GM12801 (cell line): ENCODE results near the gene CRYAB.

ENCODE experiments used
- TF ChIP-seq, protein P1 (sequence below): IDR thresholded peaks from one replicate; pipeline ENCODE4 v1.5.1; 2011; ENCODE audit warnings: control low read depth; ENCODE audit not compliant: insufficient read length; ENCODE audit errors: extremely low read depth

The CRYAB gene

DNA sequence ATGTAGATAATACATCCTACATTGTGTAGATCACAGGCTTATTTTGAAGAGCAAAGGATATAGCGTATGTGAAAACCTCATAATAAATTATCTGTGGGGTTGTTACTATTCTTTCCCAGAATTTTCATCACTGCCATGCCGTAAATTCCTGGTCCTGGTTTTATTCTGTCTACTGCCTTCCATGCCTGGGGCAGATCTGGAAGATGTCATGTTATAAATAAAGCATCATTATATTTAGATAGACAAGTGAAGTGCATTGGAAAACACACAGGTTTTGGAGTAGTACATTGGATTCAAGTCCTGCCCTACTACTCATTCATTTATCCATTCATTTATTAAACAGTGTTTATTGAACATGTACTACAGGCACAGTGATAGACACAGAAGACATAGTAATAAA is 9.3 kb upstream of the CRYAB start:
- TF ChIP-seq, protein P1, sequence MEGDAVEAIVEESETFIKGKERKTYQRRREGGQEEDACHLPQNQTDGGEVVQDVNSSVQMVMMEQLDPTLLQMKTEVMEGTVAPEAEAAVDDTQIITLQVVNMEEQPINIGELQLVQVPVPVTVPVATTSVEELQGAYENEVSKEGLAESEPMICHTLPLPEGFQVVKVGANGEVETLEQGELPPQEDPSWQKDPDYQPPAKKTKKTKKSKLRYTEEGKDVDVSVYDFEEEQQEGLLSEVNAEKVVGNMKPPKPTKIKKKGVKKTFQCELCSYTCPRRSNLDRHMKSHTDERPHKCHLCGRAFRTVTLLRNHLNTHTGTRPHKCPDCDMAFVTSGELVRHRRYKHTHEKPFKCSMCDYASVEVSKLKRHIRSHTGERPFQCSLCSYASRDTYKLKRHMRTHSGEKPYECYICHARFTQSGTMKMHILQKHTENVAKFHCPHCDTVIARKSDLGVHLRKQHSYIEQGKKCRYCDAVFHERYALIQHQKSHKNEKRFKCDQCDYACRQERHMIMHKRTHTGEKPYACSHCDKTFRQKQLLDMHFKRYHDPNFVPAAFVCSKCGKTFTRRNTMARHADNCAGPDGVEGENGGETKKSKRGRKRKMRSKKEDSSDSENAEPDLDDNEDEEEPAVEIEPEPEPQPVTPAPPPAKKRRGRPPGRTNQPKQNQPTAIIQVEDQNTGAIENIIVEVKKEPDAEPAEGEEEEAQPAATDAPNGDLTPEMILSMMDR = no peak

DNA sequence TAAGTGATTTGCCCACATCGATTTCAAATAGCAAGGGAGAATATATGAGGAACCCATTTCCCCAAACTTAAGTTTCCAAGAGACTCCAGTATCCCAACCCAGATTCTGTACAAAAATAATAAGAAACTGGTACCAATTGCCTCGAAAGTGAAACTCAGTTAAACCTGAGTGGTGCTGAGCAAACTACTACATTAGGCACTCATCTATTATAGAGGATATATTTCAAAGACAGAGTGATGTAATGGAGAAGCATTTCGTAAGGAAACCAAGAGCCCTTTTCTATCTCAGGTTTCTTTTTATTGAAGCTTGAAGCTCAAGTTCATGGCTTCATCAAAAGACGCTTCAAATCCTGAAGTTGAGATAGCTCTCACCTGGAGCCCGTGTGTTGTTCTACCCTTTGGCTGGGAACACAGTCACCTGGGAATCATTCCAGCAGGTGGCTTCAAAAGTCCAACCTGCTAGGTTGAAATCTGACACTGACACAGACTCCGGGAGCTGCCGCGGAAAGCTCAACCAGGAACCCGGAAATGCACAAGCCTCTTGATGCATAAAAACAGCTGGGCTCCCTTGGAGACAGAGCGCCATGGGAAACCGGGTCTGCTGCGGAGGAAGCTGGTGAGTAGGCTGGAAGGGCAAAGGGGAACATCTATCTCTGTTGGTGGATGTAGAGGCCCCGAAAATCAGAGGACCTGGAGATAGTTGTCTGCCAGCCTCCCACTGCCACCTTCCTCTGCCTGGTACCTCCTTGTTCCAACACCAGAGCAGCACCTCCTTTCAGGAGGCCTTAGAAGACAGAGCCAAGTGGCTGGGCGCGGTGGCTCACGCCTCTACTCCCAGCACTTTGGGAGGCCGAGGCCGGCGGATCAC is 7.1 kb upstream of the CRYAB start, which contains the start of gene C11orf52:
Gene C11orf52 (plus strand): TSS at position 524 of the 867 bp plus-strand sequence. CDS start 60 bp downstream, at position 584.
- TF ChIP-seq, protein P1 = no peak

DNA sequence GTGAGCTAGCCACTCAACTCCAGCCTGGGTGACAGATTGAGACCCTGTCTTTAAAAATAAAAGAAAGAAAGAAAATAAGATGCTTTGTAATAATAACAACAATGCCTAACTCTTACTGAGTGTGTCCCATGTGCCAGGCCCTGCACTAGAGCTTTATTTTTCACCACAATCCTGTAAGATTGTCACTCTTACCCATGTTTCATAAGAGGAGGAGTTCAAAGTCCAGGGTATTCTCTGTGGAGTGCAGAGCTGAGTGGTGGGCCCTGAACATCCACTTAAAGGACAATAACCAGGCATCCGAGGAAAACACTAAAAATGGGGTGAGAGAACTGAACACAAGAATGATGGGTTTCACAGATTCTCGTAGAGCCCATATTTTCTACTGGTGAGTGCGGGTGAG is 6.2 kb upstream of the CRYAB start:
- TF ChIP-seq, protein P1 = no peak

DNA sequence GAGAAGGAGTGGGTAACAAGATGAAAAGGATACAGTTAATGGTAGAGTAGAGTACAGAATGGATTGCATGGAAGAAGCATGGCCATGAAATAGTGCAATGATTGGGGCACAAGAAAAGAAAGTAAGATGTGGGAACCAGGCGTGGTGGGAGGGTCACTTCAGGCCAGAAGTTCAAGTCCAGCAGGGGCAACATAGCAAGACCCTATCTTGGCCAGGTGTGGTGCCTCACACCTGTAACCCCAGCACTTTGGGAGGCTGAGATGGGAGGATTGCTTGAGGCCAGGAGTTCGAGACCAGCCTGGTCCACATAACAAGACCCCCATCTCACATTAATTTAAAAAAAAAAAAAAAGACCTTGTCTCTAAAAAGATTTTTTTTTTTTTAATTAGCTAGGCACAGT is 5.7 kb upstream of the CRYAB start:
- TF ChIP-seq, protein P1 = no peak

DNA sequence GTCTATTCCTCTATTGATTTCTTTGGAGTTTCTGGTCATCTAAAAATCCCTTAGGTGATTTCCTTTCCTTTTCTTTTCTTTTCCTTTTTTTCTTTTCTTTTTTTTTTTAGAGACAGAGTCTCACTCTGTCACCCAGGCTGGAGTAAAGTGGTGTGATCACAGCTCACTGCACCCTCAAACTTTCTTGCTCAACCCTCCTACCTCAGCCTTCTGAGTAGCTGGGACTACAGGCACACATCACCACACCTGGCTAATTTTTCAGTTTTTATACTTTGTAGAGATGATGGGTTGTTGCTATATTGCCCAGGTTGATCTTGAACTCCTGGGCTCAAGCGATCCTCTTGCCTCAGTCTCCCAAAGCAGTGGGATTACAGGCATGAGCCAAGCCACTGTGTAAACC is 5.2 kb upstream of the CRYAB start:
- TF ChIP-seq, protein P1 = no peak

DNA sequence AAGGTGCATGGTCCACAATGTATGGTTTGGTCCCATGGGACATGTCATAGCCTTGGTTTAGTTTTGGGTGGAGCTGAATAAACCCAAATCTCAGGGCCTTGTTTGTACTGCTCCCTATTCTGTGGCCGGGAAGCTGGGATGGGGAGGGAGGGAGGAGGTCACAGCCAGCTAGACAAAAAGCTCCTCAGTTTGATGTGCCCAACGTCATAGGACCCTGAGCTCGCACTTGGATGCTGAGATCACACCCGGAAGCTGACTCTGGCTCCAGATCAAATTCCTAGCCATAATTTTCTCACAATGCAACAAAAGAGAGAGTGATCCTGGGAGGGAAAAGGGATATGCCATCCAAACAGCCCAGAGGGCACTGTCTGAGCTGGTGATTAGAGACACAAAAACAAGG is 2.4 kb upstream of the CRYAB start:
- TF ChIP-seq, protein P1 = no peak

DNA sequence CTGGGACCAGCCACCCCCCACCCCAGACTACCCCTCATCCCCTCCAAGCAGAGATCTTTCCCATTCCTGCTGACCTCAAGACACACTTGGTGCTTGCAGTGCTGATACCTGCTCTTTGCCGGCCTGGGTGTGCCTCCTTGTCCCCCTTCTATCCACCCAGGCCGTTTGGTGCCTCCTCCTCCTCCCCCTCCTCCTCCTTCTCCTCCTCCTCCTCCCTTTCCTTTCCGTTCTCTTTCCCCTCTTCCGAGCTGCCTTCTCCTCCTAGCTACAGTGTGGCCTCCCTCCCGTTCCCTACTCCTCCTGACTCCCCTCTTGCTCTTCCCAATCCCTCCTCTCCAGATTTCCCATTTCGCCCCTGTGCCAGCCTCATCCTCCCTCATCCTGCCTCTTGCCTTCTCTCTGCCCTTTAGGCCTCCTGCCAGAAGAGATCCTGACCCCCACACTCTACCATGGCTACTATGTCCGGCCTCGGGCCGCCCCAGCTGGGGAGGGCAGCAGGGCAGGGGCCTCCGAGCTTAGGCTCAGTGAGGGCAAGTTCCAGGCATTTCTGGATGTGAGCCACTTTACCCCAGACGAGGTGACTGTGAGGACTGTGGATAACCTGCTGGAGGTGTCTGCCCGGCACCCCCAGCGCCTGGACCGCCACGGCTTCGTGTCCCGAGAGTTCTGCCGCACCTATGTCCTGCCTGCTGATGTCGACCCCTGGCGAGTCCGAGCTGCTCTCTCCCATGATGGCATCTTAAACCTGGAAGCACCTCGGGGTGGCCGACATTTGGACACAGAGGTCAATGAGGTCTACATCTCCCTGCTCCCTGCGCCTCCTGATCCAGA is 1.7 kb upstream of the CRYAB start:
- TF ChIP-seq, protein P1 = no peak
